GM19099 (cell line): ENCODE results near the gene BNC2.

Experiments used
- POLR2A ChIP-seq: IDR thresholded peaks from 3 replicates; pipeline ENCODE4 v1.6.1; 2011; ENCODE audit warnings: low read depth; ENCODE audit not compliant: insufficient read length; ENCODE audit errors: extremely low read depth

The BNC2 gene

GRCh38 chr9:16458696-16459420 lies 411.6 kb downstream of the BNC2 start:
- TF ChIP-seq POLR2A: no peak

- TF ChIP-seq POLR2A: no peak
These were observed 414.6 kb downstream of the BNC2 start for GRCh38 chr9:16455842-16456241.

- no peak for TF ChIP-seq POLR2A
These were observed 417.1 kb downstream of the BNC2 start for GRCh38 chr9:16453390-16453789.

- no peak for TF ChIP-seq POLR2A
These were observed 419.9 kb downstream of the BNC2 start for GRCh38 chr9:16450578-16450977.

GRCh38 chr9:16450043-16450442 lies 420.4 kb downstream of the BNC2 start:
- no peak for TF ChIP-seq POLR2A

- no peak for TF ChIP-seq POLR2A
These were observed 421.3 kb downstream of the BNC2 start for GRCh38 chr9:16449076-16449730.

GRCh38 chr9:16447946-16448345 lies 422.5 kb downstream of the BNC2 start:
- no peak for TF ChIP-seq POLR2A

GRCh38 chr9:16446636-16447035 lies 423.8 kb downstream of the BNC2 start:
- TF ChIP-seq POLR2A: no peak

- TF ChIP-seq POLR2A: no peak
These were observed 425.1 kb downstream of the BNC2 start for GRCh38 chr9:16445141-16445920.

- TF ChIP-seq POLR2A: no peak
These were observed 427.8 kb downstream of the BNC2 start for GRCh38 chr9:16442622-16443021.

GRCh38 chr9:16441791-16442190 lies 428.7 kb downstream of the BNC2 start:
- TF ChIP-seq POLR2A: no peak

- no peak for TF ChIP-seq POLR2A
These were observed 433.9 kb downstream of the BNC2 start for GRCh38 chr9:16436545-16436944.

- no peak for TF ChIP-seq POLR2A
These were observed 435.9 kb downstream of the BNC2 start for GRCh38 chr9:16434526-16434925.

GRCh38 chr9:16433494-16433893 lies 437.0 kb downstream of the BNC2 start:
- no peak for TF ChIP-seq POLR2A

GRCh38 chr9:16431666-16432392 lies 438.6 kb downstream of the BNC2 start:
- TF ChIP-seq POLR2A: no peak
